Right atrium auricular region (tissue), 2 donors: Measurements from ENCODE around the gene PHF12. TPM values are rescaled to one million over a fixed set of nuclear protein-coding genes. Genes with fewer than 3 reads are reported as not detected.
"Not testable (repeated sequence)": the region's sequence is repeated elsewhere in the genome, so short reads cannot be mapped to it uniquely, and the experiment has no call there.

Experiments
- DNase-seq: peaks from one replicate; pipeline ENCODE4 v3.0.0-alpha.2; 2019; ENCODE audit warnings: low spot score
- H3K27ac ChIP-seq, 2 donors: fragments of 200-600 bp; sonication (generic); 1 replicate in 1 of 2; 2 replicates in 1 of 2; pipeline ENCODE4 v1.5.1; 2016 to 2019
- H3K27me3 ChIP-seq, 2 donors: fragments of 200-600 bp; sonication (generic); one replicate each; pipeline versions ENCODE4 v1.5.1 to v1.6.0; 2017 to 2019
- H3K36me3 ChIP-seq: fragments of 200-600 bp; sonication (generic); one replicate; pipeline ENCODE4 v1.5.1; 2016
- H3K4me1 ChIP-seq, 2 donors: fragments of 200-600 bp; sonication (generic); one replicate each; pipeline versions ENCODE4 v1.5.1 to v1.6.0; 2017 to 2019
- H3K4me3 ChIP-seq, 2 donors: fragments of 200-600 bp; sonication (generic); 1 replicate in 1 of 2; 2 replicates in 1 of 2; pipeline ENCODE4 v1.5.1; 2017 to 2019; ENCODE audit warnings: mild to moderate bottlenecking in 1 of 2, moderate library complexity in 1 of 2
- H3K9me3 ChIP-seq, 2 donors: fragments of 200-600 bp; sonication (generic); one replicate each; pipeline ENCODE4 v1.5.1; 2019
- total RNA-seq, 2 donors: library from RNA; depleted of rRNA; stranded (reverse); fragments of >200 nt; gene quantifications; one replicate each; pipeline ENCODE4 v1.1.0, GENCODE V29; 2016
- TF ChIP-seq, protein P1 (sequence below), 2 donors: fragments of 200-600 bp; sonication (generic); IDR thresholded peaks; one replicate each; pipeline ENCODE4 v1.5.1; 2019; ENCODE audit warnings: antibody characterized with exemption in 2 of 2

The PHF12 gene
- total RNA-seq, 2 donors from 2014 or later, result 19.6 to 35.7 TPM

DNA sequence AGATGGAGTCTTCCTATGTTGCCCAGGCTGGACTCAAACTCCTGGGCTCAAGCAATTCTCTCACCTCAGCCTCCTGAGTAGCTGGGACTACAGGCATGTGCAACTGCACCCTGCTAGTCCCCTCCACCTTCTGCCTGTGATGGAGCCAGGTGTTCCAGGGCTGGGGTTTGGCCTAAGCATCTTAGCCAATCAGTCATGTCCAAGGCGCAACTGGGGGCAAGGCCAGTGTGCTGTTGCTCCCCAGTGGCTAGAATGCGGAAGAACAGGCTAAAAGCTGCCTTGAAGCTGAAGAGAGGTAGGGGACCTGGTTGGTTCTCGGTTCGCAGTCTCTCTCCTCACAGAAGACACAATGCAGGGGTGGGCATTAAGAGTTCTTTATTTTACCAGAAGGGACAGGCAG, 72.3 kb downstream of the PHF12 start:
- Histone ChIP-seq H3K27ac (no peak overlapping the region), H3K4me3 (no peak overlapping the region), H3K4me1 (no peaks in the 10 kb centered on the region), H3K36me3 (peaks cover 53% of the 10 kb centered on the region), H3K27me3 (no peaks in the 10 kb centered on the region), H3K9me3 (no peaks in the 10 kb centered on the region)
- TF ChIP-seq, protein P1, sequence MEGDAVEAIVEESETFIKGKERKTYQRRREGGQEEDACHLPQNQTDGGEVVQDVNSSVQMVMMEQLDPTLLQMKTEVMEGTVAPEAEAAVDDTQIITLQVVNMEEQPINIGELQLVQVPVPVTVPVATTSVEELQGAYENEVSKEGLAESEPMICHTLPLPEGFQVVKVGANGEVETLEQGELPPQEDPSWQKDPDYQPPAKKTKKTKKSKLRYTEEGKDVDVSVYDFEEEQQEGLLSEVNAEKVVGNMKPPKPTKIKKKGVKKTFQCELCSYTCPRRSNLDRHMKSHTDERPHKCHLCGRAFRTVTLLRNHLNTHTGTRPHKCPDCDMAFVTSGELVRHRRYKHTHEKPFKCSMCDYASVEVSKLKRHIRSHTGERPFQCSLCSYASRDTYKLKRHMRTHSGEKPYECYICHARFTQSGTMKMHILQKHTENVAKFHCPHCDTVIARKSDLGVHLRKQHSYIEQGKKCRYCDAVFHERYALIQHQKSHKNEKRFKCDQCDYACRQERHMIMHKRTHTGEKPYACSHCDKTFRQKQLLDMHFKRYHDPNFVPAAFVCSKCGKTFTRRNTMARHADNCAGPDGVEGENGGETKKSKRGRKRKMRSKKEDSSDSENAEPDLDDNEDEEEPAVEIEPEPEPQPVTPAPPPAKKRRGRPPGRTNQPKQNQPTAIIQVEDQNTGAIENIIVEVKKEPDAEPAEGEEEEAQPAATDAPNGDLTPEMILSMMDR (IDR thresholded peaks at IDR 0.05), result peak in 1 of 2 donors; percentile 13
- DNase-seq, result no peak

DNA sequence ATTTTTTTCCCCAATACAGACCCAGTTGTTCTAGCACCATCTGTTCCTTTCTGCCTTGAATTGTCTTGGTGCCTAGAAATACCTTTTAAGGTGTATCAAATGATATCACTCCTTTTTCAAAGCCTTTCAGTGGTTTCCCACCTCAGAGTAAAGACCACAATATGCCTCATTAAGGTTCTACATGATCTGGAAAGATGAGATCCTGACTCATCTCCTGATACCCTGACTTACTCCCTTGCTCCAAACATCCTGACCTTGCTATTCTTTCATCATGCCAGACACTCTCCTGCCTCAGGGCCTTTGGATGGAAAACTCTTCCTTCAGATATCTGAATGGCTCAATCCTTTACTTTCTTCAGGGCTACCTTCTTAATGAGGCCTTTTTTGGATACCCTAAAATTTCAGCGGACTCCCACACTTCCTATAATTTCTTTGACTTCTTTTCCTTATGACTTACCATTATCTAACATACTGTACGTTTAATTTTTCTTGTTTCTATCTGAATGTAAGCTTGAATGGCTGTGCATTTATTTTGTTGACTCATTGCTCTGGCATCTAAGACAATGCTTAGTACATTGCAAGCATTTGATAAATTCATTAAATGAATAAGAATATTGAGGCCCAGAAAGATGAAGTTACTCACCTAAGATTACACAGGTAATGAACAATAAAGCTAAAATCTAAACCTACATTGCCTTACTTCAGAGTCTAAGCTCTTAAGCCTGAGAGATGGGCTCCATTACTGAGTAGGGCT, 73.0 kb downstream of the PHF12 start:
- Histone ChIP-seq H3K4me1 (no peaks in the 10 kb centered on the region), H3K9me3 (no peaks in the 10 kb centered on the region), H3K27me3 (no peaks in the 10 kb centered on the region), H3K4me3 (no peak overlapping the region), H3K27ac (no peak overlapping the region), H3K36me3 (peaks cover 47% of the 10 kb centered on the region)
- DNase-seq, result no peak
- TF ChIP-seq, protein P1 (IDR thresholded peaks at IDR 0.05), result no peak

GRCh38 chr17:28877150-28877711, 74.1 kb downstream of the PHF12 start:
- not testable (repeated sequence) for H3K9me3 ChIP-seq, H3K27me3 ChIP-seq, DNase-seq, H3K27ac ChIP-seq, H3K4me1 ChIP-seq, H3K4me3 ChIP-seq
- H3K36me3 ChIP-seq, result peaks cover 38% of the 10 kb centered on the region

GRCh38 chr17:28875848-28876550, 75.3 kb downstream of the PHF12 start:
- Histone ChIP-seq H3K27ac (no peak overlapping the region), H3K9me3 (no peaks in the 10 kb centered on the region), H3K4me1 (no peaks in the 10 kb centered on the region), H3K36me3 (peaks cover 26% of the 10 kb centered on the region), H3K27me3 (no peaks in the 10 kb centered on the region), H3K4me3 (no peak overlapping the region)
- TF ChIP-seq, protein P1 (IDR thresholded peaks at IDR 0.05), result no peak
- no peak for DNase-seq

GRCh38 chr17:28874750-28875149, 76.6 kb downstream of the PHF12 start:
- TF ChIP-seq, protein P1 (IDR thresholded peaks at IDR 0.05), result no peak
- peaks cover 13% of the 10 kb centered on the region for H3K36me3 ChIP-seq
- no peak for DNase-seq
- no peaks in the 10 kb centered on the region for H3K9me3 ChIP-seq
- no peaks in the 10 kb centered on the region for H3K4me1 ChIP-seq
- no peaks in the 10 kb centered on the region for H3K27me3 ChIP-seq
- H3K4me3 ChIP-seq, result no peak overlapping the region
- H3K27ac ChIP-seq, result no peak overlapping the region

GRCh38 chr17:28873839-28874238, 77.5 kb downstream of the PHF12 start:
- TF ChIP-seq, protein P1 (IDR thresholded peaks at IDR 0.05), result no peak
- no peak for DNase-seq
- H3K27ac ChIP-seq, result no peak overlapping the region

More at GRCh38 chr17:28873839-28874238, 77.5 kb downstream of the PHF12 start:
- Histone ChIP-seq H3K36me3 (peaks cover 4% of the 10 kb centered on the region), H3K9me3 (no peaks in the 10 kb centered on the region), H3K4me1 (no peaks in the 10 kb centered on the region), H3K4me3 (no peak overlapping the region), H3K27me3 (no peaks in the 10 kb centered on the region)
